HK-2 (cell line): ENCODE measurements around the gene MAML2.

Source experiments
- DNase-seq: peaks from one replicate; pipeline ENCODE4 v3.0.0-alpha.2; 2018; ENCODE audit not compliant: unreplicated experiment

MAML2 gene

DNA sequence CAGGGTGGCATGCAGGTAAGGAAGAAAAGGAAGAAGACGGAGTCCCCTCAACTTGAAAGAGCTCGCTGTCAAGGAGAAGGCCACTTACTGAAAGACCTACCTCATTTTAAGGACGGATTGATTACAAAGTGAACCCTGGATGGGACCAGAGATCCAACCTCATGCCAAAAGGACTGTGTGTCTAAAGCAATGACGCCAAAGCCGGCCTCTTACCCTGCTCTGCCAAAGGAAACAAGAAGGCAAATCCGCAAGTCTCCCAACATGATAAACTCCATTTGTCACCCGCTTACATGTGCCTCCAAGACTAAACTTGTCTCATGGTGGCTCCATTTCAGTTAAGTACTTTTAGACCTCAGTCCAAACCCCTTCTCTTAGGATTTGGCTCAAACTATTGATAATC lies 270.4 kb downstream of the MAML2 start:
- no peak for DNase-seq

DNA sequence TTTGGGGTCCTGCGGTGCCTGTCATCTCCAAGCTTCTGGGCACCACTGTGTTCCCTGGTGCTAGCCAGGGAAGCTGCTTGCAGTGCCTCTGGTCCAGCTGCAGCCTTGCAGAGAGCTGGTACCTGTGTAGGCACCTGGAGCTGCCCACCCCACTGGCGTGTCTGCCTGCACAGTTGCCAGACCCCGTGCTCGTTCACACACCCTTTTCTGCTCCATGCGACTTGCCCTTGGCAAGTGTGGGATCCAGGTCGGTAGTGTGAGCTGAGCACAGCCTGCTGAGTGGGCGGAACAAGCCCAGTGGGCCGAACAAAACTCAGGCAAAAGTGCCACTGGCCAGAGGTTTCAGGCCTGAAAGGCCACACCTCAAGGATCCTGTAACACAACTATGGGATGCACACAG lies 272.5 kb downstream of the MAML2 start:
- no peak for DNase-seq

DNA sequence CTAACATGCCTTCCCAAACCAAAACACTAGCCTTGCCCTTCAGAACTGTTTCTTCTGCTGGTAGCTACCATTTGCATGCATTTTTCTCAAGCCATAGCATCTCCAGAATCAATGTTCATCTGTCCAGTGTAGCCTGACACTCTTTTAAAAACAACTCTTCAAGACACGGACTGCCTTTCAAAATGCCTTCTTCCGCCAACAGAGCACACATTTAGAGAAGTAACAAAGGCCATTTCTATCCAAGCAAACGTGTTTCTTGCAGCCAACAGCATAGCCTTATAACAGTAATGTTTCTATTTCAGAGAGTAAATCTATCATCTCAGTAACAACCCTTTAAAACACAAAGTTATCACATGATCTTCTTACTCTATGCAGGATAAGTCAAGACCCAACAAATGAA lies 275.8 kb downstream of the MAML2 start:
- DNase-seq: no peak

- no peak for DNase-seq
Observed at GRCh38 chr11:96065379-96065778, 277.6 kb downstream of the MAML2 start.

GRCh38 chr11:96063886-96064285 lies 279.1 kb downstream of the MAML2 start:
- DNase-seq: no peak

DNA sequence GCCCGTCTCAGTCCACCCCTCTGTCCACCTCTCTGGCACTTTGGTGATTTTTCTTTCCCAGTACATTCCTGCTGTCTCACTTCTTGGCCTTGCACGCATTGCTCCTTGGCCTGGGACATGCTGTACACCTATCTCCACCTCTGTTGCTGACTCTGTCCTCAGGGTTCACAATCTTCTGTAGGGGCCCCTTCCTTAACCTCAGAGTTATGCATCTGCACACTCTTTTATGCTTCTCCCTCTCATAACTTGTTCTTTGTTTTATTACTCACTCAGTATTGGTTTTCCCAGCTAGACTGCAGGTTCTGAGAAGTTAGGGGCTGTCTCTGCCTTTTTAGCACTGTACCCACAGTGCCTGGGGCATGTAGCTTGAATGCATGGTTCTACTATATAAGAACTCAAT lies 279.9 kb downstream of the MAML2 start:
- DNase-seq: no peak

GRCh38 chr11:96062134-96062533 lies 280.9 kb downstream of the MAML2 start:
- no peak for DNase-seq

GRCh38 chr11:96061730-96062129 lies 281.3 kb downstream of the MAML2 start:
- no peak for DNase-seq

GRCh38 chr11:96061069-96061468 lies 281.9 kb downstream of the MAML2 start:
- DNase-seq: no peak

DNA sequence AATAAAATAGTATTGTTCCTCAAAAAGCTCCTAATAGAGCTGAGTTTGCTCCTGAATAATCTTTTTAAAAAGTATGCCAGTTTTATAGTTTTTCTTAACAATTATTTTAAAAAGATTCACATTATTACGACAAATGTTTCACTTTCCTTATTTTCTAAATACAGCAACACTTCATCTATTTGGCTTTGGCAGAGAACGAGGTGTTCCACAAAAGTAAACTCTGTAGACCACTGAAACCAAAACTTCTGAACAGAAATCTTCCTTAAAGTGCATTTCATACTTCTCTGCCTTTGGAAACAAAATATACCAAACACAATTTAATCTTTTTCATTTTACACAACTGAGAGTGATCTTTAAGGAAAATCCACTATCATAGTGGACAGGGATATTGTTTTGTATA lies 285.5 kb downstream of the MAML2 start:
- DNase-seq: no peak

- DNase-seq: no peak
Observed at GRCh38 chr11:96056576-96056975, 286.4 kb downstream of the MAML2 start.

DNA sequence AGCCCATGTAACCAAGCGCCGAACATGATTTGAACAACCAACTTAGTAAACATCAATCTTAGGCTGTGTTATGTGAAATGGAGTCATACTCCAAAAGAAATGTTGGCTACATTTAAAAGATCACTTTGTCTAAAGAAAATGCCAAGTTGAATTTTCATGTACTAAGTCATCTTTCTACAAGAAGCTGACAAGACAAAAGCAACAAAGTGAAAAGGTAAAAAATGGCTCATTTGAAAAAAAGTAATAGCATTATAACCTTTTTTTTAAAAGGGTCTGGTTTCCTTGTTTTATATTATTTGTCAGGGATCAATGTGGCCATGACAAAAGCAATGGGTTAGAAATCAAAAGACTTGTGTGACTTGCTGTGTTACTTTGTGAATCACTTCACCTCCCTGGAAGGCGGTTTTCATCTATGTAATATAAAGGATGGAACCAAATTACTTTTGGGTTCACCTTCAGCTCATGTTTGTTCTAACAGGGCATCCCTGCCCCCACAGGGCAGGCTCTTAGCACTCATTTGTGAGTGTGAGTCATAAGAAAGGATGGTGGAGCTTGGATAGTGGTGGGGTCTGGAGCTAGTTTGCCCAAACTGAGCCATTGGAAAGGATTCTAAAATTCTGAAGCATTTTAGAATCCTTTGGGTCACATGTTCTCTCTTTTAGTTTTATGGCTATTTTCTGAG lies 287.1 kb downstream of the MAML2 start:
- no peak for DNase-seq

GRCh38 chr11:96054870-96055705 lies 287.9 kb downstream of the MAML2 start:
- no peak for DNase-seq

GRCh38 chr11:96052921-96053651 lies 289.9 kb downstream of the MAML2 start:
- no peak for DNase-seq

DNA sequence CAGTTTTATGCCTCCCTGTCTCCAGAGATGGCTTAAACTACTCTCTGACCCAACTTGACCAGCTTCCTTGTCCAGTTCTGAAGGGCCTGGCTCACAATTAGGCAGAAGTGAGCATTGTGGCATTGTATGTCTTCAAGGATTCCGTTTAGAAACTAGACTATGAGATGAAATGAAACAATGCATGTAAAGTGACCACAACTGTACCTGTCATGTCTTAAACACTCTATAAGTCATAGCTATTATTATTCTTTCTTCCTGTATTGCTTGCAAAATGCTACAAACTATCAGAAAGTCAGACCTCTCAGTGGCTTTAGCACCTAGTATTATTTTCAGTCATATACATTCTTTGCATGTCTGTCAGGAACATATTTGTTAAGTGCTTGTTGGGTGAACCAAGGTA lies 291.2 kb downstream of the MAML2 start:
- no peak for DNase-seq

DNA sequence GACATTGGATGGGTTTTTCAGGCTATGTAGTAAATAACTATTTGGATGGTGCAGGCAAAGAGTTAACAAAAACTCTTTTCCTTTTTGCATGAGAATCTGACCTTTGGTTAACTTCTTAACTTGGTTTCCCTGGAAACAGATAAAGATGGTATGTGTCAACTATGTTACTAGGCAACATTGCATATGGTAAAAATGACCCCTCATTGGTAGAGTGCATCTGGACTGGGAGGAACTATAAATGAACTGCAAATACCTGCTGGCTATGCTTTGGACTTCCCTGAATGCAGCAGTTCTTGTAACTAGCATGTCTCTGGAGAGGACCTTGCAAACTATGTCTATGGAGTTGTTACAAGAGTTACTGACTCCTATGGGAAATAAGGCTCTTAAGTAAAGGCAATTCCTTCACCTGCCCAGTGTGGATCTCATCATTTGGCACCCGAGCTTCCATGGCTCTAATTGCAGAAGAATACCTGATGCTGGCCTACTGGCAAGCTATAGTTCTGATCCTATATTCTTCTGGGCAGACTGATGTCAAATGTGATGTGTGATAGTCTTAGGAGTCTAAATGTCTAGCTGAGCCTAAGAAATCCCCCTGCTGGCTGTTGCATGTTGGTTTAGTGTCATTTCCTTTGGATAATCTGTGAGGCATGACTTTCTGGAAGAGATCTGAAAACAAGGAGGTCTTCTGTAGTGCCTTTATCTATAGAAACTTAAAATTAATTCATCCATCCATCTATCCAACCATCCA lies 292.4 kb downstream of the MAML2 start:
- DNase-seq: no peak

DNA sequence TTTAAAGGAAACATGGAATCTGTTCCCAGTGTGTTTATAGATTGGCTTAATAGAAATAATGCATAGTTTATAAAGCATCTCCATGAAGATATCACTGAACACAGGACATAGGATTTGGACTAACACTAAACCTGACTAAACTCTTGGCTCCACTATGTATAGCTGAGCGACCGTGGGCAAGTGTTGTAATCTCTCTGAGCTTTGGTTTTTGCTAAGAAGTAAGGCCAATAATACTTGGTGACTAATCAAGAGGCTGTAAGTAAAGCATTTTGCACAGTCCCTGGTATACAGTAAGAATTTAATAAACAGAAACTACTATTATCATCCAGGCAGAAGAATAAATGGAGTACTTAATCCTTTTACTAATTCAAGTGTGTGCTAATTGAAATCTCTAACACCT lies 293.6 kb downstream of the MAML2 start:
- DNase-seq: no peak

DNA sequence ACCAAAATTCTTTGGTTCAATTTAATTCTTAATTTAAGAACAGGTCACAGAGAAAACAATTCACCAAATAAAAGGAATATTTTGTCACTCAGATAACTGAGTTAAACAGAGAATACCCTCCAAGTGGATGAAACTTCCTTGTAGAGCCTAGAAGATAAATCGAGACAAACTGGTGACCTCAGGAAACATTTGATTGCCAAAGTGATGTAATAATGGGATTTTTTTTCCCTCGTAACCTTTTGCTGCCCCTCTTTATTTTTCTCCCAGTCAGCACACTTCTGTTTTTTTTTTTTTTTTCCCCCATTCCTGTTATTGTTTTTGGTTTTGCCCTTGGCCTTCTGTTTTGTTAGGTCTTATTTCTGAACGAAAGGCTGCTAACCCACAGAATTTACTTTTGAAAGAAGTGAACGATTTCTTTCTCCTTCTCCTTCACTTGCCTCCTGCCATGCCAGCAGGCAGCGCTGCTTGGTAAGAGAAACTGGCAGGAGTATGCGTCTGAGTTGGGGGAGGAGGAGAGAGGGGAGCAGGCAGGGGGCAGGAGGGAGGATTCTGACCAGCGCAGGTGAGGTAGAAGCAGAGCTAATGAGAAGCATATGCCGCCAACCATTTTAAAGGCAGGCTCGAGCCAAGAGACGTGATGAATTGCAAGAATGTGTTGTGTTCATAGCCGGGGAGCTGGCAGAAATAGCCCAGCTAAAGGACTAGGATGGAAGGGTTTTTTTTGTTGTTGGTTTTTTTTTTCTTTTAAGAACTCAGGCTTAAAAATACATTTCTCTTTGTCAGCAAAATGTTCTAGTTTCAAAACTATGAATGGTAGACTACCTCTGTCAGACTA lies 297.2 kb downstream of the MAML2 start:
- no peak for DNase-seq

- no peak for DNase-seq
Observed at GRCh38 chr11:96044747-96045146, 298.2 kb downstream of the MAML2 start.

GRCh38 chr11:96044311-96044710 lies 298.7 kb downstream of the MAML2 start:
- DNase-seq: no peak

DNA sequence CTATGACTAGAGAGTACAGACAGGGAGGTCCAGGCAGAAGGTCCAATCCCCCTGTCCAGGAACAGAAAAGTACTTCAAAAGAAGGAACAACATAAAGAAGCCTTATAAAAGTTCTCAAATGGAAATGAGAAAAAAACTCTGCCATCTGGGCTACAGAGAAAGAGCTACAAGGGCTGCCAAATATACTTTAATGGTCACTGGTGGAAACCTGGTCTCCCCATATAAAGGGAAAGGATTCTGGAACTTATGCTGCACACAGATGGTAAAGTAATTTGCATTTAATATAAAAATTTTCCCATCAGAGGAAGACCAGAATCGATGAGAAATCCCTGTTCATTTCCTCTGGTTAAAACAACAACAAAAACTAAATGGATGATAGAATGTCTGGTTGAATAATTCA lies 299.7 kb downstream of the MAML2 start:
- no peak for DNase-seq
